GM12873 (cell line): ENCODE measurements around the gene PRADC1.

Source experiments
- CTCF ChIP-seq: IDR thresholded peaks from 2 replicates; pipeline ENCODE4 v1.5.1; 2012; ENCODE audit warnings: low read depth, mild to moderate bottlenecking, moderate library complexity, low read length, control low read depth; ENCODE audit not compliant: insufficient read depth; ENCODE audit errors: missing control alignments

PRADC1 gene

DNA sequence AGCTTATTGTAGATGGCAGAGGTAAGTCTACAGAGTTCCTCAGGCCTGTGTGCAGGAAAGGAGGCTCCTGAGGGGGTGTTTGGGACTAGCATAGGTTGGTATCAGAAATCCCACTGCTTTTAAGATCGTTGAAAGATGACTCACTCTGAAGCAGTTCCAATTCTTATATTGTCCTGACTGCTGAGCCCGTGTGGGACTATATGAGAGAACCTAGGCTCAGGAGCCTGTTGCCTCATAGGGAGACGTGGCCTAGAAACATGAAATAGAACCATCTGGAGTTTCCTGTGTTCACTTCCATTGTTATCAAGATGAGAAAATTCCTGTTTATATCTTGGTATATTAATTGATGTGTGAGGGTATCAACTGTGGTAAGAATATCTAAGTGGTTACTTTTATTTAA is 6.7 kb upstream of the PRADC1 start:
- no peak for TF ChIP-seq CTCF

GRCh38 chr2:73238976-73239375 is 5.9 kb upstream of the PRADC1 start:
- TF ChIP-seq CTCF: no peak

GRCh38 chr2:73238149-73238548 is 5.1 kb upstream of the PRADC1 start:
- no peak for TF ChIP-seq CTCF

- no peak for TF ChIP-seq CTCF
These were observed 4.1 kb upstream of the PRADC1 start for GRCh38 chr2:73237168-73237567.

- TF ChIP-seq CTCF: no peak
These were observed 2.4 kb upstream of the PRADC1 start for GRCh38 chr2:73235315-73236028.

- no peak for TF ChIP-seq CTCF
These were observed 1.1 kb upstream of the PRADC1 start, which contains the start of gene CCT7 for GRCh38 chr2:73233932-73234832. Gene CCT7, plus strand, starts transcription at chr2:73234308. Its CDS starts 71 bp downstream, at chr2:73234379.
